ENCODE results near the gene ZMYND8.
A peak's percentile ranks its signal among the peaks of the same experiment; 100 is the strongest.
"Not testable (repeated sequence)": the region's sequence is repeated elsewhere in the genome, so short reads cannot be mapped to it uniquely, and the experiment has no call there.

Gene ZMYND8

DNA sequence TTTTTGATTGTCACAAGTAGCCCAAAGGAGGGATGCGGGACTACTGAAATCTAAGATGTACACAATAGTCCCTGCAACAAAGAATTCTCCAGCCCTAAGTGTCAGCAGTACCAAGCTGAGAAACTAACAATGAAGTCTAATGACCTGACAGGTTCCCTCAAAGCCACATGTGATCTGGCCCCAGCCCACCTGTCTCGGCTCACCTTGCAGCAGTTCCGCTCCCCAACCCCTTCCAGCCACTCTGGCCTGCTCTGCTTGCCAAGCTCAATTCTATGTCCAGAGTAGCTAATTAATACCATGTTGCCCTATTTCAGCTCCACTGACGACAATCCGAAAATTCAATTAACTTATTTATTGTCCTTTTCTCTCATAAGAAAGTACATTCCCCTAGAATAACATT lies 72.1 kb downstream of the ZMYND8 start:
- no peak for DNase-seq

DNA sequence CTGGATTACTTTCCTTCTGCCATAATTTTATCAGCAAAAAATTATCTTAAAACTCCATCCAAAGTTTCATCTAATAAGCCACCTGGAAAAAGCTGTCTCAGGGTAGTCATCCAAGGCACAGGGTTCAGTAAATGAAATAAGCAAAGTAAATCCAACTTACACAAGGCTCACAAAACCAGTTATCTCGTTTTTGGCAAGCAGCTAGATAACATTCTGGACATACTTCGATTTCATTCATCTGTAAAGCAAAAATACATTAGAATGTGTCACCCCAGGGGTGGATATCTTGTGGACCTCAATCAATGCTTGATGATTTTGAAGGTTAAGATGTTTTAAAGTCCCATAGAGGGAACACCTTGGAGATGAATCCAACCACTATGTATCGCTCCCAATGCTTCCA lies 73.1 kb downstream of the ZMYND8 start:
- no peak for DNase-seq

DNA sequence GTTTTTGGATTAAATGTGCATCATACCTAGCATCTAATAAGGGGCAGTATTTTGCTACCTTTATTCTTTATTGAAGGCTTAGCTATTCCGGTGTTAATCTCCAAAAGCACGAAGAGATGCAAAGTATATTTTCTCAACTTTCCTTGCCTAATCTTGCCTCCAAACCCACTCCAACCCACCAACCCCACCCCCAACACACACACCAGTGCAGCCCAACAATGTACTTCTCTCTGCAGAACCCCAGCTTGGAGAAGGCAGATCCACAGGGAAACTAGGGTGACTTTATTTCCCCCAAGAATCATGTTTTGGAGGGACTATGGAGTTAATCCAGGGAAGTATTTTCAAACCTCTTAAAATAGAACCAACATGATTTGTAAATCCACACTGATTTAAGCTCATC lies 73.6 kb downstream of the ZMYND8 start:
- DNase-seq, result no peak

DNA sequence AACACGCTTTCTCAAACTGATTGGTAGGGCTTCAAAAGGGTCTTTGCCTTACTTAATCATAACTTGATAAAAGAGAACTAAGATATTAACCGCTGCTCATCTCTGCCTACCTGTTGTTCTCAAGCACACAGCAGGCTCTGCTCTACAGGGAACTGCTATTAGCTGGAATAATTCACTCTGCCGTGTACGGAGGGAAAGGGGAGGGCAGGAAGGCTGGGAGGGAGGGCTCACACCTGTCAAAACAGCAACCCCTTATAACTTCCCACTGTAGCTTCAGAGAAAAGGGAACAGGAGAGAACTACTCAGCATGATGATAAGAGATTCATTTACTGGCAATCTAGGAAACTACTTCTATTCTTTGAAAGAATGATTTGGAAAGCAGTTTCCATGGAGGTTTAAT lies 75.1 kb downstream of the ZMYND8 start:
- no peak for DNase-seq

DNA sequence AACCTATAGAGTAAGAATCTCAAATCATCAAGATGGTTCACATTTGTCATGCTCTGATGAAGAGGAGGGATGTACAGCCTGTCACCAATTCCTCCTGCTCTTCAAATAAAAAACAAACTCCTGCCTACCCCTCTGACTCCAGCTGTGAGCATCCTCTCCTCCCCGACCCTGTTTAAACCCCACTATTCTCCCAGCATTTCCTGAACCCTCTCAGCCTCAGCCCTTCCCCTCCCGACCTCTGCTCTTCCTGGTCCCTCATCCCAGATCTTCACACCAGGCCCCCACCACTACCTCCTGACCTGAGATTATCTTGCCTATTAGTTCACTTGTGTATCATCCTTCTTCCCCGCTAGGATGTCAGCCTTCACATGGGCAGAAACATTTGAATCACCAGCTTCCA lies 75.8 kb downstream of the ZMYND8 start:
- DNase-seq, result no peak

DNA sequence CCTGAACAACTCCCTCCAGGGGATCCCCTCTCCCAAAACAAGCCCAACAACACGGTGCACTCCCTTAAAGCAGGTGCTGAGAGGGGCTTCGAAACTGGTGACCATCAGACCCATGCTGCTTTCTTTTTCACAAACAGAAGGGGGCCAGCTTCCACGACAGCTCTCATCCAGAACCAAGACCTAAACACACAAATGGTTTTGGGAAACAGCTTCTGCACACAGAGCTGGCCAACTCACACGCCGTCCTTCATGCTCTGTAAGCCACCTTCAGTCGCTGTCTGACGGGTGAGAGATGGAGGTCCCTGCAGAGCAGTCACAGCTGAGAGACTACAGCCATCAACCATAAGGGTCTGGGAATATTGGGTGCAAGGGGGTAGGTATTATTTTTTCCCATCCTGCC lies 76.3 kb downstream of the ZMYND8 start:
- DNase-seq, result no peak

DNA sequence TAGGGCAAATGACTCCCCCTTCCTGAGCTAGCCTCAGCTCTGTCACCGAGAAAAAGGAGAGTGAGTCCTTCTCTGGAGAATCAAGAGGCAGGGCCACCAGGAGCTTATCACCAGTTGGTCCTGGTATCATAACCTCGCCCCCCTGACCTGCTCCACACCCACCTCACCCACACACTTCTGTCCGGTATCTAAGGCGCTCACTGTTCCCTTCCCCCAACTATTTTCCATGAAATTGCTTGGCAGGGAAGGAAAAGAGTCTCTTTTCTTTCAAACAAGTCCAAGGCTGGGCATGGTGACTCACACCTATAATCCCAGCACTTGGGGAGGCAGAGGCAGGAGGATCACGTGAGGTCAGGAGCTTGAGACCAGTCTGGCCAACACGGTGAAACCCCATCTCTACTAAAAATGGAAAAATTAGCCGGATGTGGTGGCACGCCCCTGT lies 77.6 kb downstream of the ZMYND8 start:
- DNase-seq, result peak; percentile 43

DNA sequence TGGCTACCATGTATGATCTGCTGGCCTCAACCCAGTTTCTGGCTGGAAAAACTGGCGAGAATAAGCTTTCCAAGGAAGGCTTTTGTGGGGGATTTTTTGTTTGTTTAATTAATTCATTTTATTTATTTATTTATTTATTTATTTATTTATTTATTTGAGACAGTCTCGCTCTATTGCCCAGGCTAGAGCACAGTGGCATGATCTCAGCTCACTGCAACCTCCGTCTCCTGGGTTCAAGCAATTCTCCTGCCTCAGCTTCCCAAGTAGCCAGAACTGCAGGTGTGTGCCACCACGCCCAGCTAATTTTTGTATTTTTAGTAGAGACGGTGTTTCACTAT lies 79.0 kb downstream of the ZMYND8 start:
- DNase-seq, result not testable (repeated sequence)

DNA sequence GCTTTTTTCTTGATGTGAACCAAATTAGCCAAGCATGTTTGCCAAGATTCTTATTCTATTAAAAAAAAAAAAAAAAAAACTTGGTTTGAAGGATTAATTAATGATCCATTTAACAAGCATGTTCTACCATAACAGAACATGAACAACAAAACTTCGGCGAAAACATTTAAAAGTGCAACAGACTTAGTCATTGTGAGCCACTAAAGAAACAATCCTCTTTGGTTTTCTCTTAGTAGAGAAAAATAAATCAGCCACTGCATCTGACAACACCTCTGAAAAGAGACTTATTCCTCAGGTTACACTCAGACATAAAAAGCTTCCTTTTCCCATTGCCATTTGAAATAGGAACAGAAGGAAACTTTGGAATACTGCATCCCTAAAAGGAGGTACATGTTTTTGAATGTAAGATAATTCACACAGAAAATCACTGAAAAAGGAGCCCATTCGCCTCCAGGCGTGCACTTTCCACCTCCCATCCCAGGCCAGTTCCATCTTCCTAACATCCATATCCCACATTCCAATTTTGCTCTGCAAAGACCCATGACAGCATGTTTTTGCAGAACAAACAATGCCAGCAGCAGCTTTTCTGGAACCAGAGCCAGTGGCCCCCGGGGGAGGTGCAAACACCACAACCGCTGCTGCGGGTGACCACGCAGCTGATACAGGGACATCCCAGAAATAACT lies 79.5 kb downstream of the ZMYND8 start:
- peak; percentile 81 for DNase-seq

DNA sequence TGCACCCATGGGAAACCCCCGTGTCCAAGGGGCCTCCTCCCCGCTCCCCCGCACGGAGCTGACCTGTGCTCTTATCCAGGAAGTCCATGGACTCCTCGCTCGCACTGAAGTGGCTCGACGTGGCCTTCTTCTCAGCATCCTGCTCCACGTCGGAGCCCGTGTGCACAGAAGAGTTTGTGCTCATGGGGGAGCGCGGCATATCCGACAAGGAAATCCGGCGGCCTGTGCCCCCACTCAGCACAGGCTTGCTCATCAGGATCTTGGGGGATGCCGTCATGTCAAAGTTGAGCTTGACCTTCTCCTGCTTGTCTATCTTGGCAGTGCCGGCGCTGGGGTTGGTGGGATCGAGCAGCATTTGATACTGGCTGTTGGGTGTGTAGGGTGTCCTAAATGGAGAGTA lies 80.2 kb downstream of the ZMYND8 start:
- DNase-seq, result no peak

DNA sequence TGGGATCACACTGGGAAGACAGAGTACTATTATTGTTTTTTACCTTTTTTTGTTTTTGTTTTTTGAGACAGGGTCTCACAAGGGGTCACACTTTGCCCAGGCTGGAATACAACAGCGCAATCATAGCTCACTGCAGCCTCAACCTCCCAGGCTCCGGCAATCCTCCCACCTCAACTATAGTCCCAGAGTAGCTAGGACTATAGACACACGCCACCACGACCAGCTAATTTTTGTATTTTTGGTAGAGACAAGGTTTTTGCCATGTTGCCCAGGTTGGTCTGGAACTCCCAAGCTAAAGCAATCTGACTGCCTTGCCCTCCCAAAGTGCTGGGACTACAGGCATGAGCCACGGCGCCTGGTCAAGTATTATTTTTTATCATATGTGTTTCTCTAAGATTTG lies 81.0 kb downstream of the ZMYND8 start:
- DNase-seq, result no peak

DNA sequence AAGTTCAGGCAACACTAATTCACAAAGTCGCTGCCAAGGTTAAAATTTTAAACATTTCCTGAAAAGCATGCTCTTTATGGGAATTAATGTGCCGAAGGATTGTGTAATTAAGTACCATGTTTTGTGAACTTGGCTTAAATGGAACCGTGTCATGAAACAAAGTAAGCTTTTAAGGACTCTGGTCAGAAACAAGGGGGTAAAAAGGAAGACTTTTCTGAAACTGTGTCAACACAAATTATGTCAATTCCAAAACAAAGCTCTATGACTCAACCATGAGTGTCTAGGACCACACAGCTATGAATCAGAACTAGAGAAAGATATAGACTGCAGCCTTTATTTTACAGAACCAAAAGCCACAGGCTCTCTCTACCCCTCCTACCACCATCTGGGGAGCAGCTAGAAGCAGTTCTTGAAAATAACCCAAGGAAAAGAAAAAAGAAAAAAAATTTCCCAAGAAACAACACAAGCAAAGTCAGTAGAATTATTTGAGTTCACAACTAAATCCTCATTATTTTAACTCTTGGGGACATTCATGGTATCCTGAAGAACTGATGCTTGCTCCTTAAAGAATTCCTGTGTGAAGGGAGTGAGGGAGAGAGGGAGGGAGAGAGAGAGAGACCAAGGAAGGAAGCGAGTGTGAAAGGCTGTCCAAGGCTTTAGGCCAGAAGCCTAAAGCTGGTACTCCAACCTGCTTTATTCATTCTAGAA lies 81.9 kb downstream of the ZMYND8 start:
- peak; percentile 97 for DNase-seq

DNA sequence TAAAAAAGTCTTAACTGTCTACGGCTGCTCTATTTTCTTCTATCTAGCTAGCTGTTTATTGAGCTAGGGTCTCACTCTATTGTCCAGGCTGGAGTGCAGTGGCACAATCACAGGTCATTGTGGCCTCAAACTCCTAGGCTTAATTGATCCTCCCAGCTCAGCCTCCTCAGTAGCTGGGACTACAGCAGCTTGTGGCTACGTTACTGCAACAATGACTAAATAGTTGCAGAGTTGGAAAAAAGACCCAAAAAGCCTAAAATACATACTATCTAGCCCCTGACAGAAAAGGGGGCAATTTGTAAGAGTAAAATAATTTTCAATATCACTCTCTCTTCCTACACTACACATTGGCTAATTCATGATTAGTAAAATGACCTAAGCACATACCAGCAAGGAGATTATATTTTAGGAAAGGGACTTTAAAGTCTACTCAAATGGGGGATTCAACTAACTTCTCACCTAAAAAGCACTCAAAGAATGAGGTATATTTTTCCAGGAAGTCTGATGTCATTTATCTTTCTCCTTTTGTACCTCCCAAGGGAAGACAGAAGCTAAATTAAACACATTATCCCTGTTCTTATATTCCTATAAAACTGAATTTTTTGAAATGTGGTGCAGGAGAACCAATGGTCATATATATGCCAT lies 82.8 kb downstream of the ZMYND8 start:
- DNase-seq, result peak; percentile 79

DNA sequence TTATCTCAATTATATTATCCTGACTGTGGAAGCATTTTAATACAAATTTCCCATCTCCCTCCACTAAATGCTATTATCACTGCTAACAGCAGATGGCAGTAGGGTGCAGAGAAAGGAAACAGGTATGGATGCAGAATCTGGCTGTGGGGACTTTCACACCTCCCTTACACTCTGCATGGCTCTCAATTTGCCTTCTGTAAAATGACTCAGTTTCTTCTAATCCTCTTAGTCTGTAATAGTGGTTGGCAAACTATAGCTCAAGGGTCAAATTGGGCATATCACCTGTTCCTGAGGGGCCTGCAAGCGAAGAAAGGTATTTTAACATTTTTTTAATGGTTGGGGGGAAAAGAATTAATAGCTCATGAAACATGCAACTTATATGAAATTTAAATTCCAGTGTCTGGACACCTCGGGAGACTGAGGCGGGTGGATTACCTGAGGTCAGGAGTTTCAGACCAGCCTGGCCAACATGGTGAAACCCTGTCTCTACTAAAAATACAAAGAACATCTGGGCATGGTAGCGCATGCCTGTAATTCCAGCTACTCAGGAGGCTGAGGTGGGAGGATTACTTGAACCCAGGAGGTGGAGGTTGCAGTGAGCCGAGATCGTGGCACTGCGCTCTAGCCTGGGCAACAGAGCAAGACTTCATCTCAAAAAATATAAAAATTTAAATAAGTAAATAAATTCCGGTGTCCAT lies 83.5 kb downstream of the ZMYND8 start:
- peak; percentile 78 for DNase-seq

DNA sequence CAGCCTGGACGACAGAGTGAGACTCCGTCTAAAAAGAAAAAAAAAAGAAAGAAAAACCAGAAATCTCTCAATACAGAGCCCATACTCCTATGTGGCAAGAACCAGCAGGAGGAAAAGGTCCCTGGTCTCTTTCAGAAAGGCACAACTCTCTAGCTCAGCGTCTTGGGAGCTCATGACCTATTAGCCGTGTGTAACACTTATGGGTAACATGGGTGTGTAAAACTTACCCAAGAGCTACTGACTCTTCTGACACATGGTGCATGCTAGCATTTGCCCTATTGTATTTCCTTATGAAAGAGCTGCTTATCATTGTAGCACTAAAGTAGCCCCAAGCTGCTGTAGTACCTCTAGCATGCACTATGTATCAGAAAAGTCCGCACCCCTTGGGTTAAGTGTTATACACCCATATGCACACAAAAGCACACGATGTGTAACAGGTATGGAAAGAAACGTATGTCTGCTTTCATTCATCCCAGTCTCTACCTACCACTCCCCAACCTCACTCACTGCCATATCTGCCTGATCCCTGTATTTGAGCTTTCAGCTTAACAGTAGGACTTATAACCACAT lies 85.4 kb downstream of the ZMYND8 start:
- no peak for DNase-seq

DNA sequence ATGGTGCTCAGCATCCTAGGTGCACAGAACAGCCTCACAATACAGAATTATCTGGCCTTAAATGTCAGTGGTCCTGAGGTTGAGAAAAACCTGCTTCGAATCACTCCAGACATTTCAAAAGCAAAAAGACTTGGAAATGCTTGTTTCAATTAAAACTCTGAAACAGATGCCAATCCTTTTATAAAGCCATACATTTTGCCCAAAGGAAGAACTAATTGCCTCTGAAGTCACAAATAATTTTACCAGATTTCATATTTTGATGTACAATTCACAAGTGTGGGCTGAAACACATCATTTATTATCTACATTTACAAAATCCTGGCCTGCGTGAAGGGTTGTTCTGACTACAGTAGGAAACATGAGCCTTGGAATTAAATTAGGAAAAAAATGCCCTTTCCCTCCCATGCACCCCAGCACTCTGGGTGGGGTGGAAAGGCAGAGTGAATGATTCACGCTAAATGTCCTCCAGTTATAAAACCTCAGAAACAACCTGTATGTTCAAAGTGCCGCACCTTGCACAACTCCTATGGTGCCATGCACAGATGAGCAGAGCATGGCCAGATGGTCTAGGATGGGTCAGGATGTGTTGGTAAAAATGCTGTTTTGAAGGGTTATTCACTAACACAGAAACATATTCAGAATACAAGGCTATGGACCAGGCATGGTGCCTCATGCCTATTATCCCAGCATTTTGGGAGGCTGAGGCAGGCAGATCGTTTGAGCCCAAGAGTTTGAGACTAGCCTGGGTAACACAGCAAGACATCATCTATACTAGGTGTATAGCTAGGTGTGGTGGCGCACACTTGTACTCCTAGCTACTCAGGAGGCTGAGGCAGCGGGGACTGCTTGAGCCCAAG lies 87.0 kb downstream of the ZMYND8 start:
- DNase-seq, result no peak

DNA sequence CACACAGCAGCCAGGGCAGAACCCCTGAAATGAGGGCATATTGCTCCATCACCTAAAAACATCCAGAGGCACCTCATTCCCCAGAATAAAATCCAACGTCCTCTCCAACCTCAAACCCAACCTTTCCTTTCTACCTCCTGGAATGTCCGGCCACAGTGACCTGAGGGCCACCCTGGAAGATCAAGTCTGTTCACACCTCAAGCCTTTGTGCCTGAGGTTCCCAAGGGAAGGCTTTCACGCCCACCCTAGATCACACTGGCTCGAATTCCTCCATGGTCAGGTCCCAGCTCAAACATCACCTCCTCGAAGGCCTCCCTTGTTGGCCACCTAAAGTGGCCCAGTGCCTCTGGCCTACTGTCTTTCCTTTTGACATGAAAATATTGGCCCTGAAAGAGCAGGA lies 88.9 kb downstream of the ZMYND8 start:
- DNase-seq, result no peak

DNA sequence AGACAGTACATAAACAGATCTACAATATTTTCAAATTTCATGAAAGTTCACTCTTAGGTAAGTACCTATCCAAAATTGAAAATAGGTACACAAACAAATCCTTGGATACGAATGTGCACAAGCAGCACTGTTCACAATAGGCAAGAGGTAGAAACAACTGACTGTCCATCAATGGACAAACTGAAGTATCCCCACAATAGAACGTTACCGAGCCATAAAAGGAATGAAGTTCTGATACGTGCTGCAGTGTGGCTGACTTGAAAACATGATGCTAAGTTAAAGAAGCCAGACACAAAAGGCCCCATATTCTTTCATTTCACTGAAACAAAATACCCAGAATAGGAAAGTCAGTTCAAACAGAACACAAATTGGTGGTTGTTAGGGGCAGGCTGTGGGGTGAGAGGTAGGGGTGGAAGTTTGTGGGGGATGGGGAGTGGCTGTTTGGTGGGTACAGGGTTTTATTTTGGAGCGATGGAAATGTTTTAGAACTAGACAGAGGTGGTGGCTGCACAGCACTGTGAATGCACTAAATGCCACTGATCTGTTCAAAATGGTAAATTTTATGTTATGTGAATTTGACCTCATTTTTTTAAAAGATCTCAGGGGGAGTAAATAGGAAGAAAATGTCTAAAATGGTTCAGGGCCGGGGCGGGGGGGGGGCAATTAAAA lies 89.5 kb downstream of the ZMYND8 start:
- DNase-seq, result no peak

DNA sequence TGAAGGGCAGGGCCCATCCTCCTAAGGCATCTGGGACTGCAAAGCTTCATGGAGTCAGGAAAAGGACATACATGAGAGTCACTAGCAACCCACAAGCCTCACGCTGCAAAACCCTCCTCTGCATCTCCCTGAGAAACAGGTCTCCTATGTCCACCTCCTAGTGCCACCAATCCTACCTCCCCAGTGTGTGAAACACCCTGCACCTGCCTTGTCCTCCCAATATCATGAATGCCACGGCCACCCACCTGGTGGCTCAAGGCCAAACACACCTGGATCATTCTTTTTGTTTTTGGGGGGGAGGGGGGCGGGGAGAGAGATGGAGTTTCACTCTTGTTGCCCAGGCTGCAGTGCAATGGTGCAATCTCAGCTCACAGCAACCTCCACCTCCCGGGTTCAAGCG lies 90.5 kb downstream of the ZMYND8 start:
- no peak for DNase-seq

DNA sequence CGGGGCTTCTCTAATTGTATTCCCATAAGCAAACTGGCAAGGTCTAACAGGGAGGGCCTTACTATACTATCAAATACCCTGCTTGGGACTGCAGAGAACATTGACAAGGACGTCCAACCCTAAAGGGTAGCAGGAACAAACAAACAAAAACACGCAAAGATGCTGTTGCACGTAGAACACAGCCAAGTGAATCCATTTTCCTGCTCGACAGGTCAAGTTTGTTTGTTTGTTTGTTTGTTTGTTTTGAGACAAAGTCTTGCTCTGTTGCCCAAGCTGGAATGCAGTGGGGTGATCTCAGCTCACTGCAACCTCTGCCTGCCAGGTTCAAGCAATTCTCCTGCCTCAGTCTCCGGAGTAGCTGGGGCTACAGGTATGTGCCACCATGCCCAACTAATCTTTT lies 91.3 kb downstream of the ZMYND8 start:
- DNase-seq, result no peak

DNA sequence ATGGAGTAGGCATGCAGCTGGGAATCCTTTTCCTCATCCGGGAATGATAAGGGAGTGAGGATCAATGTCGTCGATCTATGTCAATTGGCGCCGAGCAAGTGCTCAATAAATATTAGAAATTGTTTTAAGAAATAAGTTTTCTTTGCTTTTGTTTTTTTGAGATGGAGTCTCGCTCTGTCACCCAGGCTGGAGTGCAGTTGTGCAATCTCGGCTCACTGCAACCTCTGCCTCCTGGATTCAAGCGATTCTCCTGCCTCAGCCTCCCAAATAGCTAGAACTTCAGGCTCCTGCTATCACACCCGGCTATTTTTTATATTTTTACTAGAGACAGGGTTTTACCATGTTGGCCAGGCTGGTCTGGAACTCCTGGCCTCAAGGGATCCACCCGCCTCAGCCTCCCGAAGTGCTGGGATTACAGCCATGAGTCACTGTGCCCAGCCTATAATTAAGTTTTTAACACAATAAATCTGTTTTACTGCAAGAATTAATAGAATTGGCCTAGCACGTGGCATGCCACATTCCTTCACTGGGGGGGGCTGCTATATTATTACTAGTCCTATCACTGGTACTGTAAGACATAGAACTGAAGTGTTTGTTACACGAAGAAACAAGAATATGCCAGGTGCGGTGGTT lies 92.2 kb downstream of the ZMYND8 start:
- DNase-seq, result not testable (repeated sequence)
